SU-DHL-6 (cell line): Measurements from ENCODE around the gene MORF4L2.

Source experiments
- EZH2phosphoT487 ChIP-seq: fragments of 200-600 bp; sonication (generic), shearing (Covaris generic); conservative IDR thresholded peaks from 2 replicates; pipeline ENCODE4 v1.6.1; 2018; ENCODE audit warnings: mild to moderate bottlenecking, antibody characterized with exemption, low read length, moderate library complexity, mixed read lengths
- TF ChIP-seq, protein P1 (sequence below): fragments of 200-600 bp; sonication (generic); IDR thresholded peaks from one replicate; pipeline ENCODE4 v1.5.1; 2017; ENCODE audit warnings: antibody characterized with exemption, mild to moderate bottlenecking, low read length, moderate library complexity; ENCODE audit not compliant: insufficient read depth, poor library complexity, severe bottlenecking

DNA sequence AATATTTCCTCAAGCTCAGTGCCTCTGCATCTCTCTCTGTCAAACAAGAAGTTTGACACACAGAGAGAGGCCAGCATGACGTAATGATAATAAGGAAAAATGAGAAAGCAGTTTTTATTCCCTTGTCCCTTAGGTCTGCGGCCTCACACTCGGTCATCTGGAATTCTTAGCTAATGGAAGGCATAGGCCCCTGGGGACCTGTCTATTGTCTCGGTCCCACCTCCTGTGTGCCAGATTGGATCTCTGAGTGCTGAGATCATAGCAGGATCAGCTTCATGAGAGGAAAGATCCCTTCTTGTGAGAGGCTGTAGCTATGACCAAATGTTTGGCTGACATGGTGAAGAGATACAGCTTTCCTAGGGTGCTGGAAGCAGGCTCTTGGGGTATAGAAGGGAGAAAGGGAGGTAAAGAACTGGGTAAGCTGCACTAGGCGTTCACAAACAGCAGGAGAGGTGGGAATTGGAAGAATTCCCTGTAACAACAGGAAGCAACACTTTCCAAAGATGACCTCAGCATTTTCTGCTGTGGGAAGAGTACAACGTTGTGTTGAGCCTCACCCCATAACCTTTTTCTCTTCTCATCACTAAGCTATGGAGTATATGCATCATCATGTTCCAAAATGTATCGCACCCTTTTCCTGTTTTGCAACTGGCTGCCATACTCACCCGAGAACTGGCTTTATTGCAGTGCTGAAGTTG is 44.4 kb upstream of the MORF4L2 start:
- TF ChIP-seq, protein P1, sequence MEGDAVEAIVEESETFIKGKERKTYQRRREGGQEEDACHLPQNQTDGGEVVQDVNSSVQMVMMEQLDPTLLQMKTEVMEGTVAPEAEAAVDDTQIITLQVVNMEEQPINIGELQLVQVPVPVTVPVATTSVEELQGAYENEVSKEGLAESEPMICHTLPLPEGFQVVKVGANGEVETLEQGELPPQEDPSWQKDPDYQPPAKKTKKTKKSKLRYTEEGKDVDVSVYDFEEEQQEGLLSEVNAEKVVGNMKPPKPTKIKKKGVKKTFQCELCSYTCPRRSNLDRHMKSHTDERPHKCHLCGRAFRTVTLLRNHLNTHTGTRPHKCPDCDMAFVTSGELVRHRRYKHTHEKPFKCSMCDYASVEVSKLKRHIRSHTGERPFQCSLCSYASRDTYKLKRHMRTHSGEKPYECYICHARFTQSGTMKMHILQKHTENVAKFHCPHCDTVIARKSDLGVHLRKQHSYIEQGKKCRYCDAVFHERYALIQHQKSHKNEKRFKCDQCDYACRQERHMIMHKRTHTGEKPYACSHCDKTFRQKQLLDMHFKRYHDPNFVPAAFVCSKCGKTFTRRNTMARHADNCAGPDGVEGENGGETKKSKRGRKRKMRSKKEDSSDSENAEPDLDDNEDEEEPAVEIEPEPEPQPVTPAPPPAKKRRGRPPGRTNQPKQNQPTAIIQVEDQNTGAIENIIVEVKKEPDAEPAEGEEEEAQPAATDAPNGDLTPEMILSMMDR: no peak
- TF ChIP-seq EZH2phosphoT487: no peak
